ENCODE data around the gene SEC61B. TPM values are rescaled to one million over a fixed set of nuclear protein-coding genes. Genes with fewer than 3 reads are reported as not detected.
"Not testable (repeated sequence)": the region's sequence is repeated elsewhere in the genome, so short reads cannot be mapped to it uniquely, and the experiment has no call there.

SEC61B gene
- total RNA-seq, 1 experiment from 2014 or later: 238 TPM

DNA sequence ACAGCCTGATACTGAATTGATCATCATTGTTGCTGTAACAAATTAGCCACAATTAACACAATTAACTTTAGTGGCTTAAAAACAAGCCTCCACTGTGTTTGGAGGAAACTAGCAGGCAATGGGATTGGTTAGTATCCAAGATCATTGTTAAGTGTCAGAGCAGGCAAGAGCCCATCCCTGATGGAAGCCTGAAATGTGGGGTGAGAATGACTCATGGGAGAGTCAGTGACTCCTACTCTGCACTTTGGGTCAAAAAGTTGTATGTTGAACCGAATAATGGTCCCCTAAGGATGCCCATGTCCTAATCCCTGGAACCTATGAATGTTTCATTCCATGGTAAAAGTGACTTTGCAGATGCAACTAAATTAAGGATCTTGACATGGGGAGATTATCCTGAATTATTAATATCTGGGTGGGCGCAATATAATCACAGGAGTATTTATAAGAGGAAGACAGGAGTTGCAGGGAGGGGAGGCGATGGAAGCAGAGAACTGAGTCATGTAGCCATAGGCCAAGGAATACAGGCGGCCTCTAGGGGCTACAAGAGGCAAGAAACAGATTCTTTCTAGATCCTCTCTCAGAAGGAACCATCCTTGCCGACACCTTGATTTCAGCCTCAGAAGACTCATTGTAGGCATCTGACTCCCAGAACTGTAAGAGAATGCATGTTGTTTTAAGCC is 29.2 kb upstream of the SEC61B start:
- intact Hi-C loops (cut with micrococcal nuclease): no loop called here
- Mint-ChIP-seq H3K4me1 (ENCODE audit: insufficient read depth, unreplicated experiment) (no peaks in the 10 kb centered on the region), H3K27ac (ENCODE audit: low read depth, unreplicated experiment) (no peak overlapping the region), H3K27me3 (ENCODE audit: insufficient read depth, unreplicated experiment) (peaks cover 91% of the 10 kb centered on the region), H3K36me3 (ENCODE audit: insufficient read depth, unreplicated experiment) (no peaks in the 10 kb centered on the region), H3K9me3 (ENCODE audit: unreplicated experiment) (no peaks in the 10 kb centered on the region), H3K4me3 (ENCODE audit: unreplicated experiment) (no peak overlapping the region)
- peak; percentile 6 for DNase-seq (ENCODE audit: unreplicated experiment)
- POLR2A ChIA-PET: interaction anchor here (1.4 kb wide), 1 partner anchor 9 kb away, joined by 4 read pairs; no protein-coding TSS in a partner anchor
- TF ChIP-seq, protein P1, sequence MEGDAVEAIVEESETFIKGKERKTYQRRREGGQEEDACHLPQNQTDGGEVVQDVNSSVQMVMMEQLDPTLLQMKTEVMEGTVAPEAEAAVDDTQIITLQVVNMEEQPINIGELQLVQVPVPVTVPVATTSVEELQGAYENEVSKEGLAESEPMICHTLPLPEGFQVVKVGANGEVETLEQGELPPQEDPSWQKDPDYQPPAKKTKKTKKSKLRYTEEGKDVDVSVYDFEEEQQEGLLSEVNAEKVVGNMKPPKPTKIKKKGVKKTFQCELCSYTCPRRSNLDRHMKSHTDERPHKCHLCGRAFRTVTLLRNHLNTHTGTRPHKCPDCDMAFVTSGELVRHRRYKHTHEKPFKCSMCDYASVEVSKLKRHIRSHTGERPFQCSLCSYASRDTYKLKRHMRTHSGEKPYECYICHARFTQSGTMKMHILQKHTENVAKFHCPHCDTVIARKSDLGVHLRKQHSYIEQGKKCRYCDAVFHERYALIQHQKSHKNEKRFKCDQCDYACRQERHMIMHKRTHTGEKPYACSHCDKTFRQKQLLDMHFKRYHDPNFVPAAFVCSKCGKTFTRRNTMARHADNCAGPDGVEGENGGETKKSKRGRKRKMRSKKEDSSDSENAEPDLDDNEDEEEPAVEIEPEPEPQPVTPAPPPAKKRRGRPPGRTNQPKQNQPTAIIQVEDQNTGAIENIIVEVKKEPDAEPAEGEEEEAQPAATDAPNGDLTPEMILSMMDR (IDR thresholded peaks at IDR 0.05; ENCODE audit: unreplicated experiment): peak; percentile 15
- CTCF ChIA-PET: interaction anchor here (1.0 to 3.3 kb wide), 2 partner anchors 8 to 21 kb away, joined by 3 to 13 read pairs; no protein-coding TSS in a partner anchor
- BruUV-seq (replicated peaks): no TSS peak

DNA sequence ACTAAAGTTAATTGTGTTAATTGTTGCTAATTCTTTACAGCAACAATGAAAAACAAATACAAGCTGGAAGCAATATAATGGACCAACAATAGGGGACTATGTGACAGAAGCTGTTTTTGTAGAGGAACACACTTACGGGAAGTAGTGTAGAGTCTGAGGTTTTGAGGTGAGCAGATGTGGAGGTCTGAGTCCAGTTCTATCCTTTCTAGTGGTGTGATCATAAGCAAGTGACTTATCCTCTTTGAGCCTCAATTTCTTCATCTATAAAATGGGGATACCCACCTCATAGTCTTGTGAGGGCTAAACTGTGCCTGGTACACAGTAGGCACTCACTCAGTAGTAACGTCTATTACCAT is 28.6 kb upstream of the SEC61B start:
- intact Hi-C loops (cut with micrococcal nuclease): no loop called here
- POLR2A ChIA-PET: interaction anchor here (0.8 to 1.4 kb wide), 2 partner anchors 9 to 29 kb away, joined by 4 read pairs; partner anchors contain the start of genes ALG2 and SEC61B
- Mint-ChIP-seq H3K4me3 (ENCODE audit: unreplicated experiment) (no peak overlapping the region), H3K36me3 (ENCODE audit: insufficient read depth, unreplicated experiment) (no peaks in the 10 kb centered on the region), H3K27ac (ENCODE audit: low read depth, unreplicated experiment) (no peak overlapping the region), H3K9me3 (ENCODE audit: unreplicated experiment) (no peaks in the 10 kb centered on the region), H3K4me1 (ENCODE audit: insufficient read depth, unreplicated experiment) (no peaks in the 10 kb centered on the region), H3K27me3 (ENCODE audit: insufficient read depth, unreplicated experiment) (peaks cover 86% of the 10 kb centered on the region)
- CTCF ChIA-PET: interaction anchor here (0.5 to 3.3 kb wide), 3 partner anchors 8 to 21 kb away, joined by 3 to 13 read pairs (median 6); no protein-coding TSS in a partner anchor
- TF ChIP-seq, protein P1 (IDR thresholded peaks at IDR 0.05; ENCODE audit: unreplicated experiment): no peak
- DNase-seq (ENCODE audit: unreplicated experiment): no peak
- no TSS peak for BruUV-seq (replicated peaks)

DNA sequence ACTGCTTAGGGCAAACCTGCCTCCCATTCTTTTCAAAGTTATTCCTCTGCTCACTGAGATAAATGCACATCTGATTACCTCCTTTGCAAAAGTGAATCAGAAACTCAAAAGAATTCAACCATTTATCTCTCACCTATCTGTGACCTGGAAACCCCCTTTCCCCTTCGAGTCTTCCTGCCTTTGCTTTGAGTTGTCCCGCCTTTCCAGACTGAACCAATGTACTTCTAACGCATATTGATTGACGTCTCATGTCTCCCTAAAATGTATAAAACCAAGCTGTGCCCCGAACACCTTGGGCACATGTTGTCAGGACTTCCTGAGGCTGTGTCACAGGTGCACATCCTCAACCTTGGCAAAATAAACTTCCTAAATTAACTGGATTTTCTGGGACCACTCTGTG is 25.6 kb upstream of the SEC61B start:
- POLR2A ChIA-PET; H3K36me3 Mint-ChIP-seq (ENCODE audit: insufficient read depth, unreplicated experiment); H3K4me3 Mint-ChIP-seq (ENCODE audit: unreplicated experiment); DNase-seq (ENCODE audit: unreplicated experiment); H3K9me3 Mint-ChIP-seq (ENCODE audit: unreplicated experiment); intact Hi-C loops (cut with micrococcal nuclease); H3K4me1 Mint-ChIP-seq (ENCODE audit: insufficient read depth, unreplicated experiment); H3K27ac Mint-ChIP-seq (ENCODE audit: low read depth, unreplicated experiment); BruUV-seq (replicated peaks): not testable (repeated sequence)
- CTCF ChIA-PET: interaction anchor here (0.6 to 2.2 kb wide), 4 partner anchors 11 to 1352 kb away, joined by 3 to 26 read pairs (median 4); no protein-coding TSS in a partner anchor
- peaks cover 56% of the 10 kb centered on the region for H3K27me3 Mint-ChIP-seq (ENCODE audit: insufficient read depth, unreplicated experiment)

DNA sequence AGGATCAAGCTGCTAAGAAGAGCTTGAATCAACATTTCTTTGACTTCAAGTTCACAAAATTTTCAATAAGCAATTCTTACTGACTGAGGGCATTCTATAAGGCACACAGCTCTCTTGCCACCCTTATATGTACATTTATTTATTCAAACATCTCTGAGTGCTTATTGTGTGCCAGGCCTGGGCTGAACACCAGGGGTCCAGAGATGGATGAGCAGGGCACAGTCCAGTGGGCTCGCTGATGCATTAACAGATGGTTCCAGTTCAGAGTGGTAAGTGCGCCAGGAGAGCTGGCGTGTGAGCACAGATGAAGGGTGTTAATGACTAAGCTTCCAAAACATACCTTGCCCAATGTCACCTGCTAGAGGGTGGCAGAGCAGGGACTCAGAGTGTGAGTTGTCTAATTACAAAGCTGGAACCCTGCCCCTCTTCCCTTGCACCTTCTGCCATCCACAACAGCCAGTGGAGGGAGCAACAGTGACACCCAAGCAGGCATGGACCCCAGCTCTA is 24.9 kb upstream of the SEC61B start:
- TF ChIP-seq, protein P1 (IDR thresholded peaks at IDR 0.05; ENCODE audit: unreplicated experiment): no peak
- H3K9me3 Mint-ChIP-seq (ENCODE audit: unreplicated experiment): no peaks in the 10 kb centered on the region
- H3K27me3 Mint-ChIP-seq (ENCODE audit: insufficient read depth, unreplicated experiment): peaks cover 49% of the 10 kb centered on the region
- H3K36me3 Mint-ChIP-seq (ENCODE audit: insufficient read depth, unreplicated experiment): no peaks in the 10 kb centered on the region
- ChIA-PET CTCF (interaction anchor here (0.9 to 2.2 kb wide), 4 partner anchors 12 to 1128 kb away, joined by 3 to 26 read pairs (median 4); no protein-coding TSS in a partner anchor), POLR2A (interaction anchor here (1.2 kb wide), 1 partner anchor 16 kb away, joined by 3 read pairs; no protein-coding TSS in a partner anchor)
- DNase-seq (ENCODE audit: unreplicated experiment): no peak
- no peak overlapping the region for H3K27ac Mint-ChIP-seq (ENCODE audit: low read depth, unreplicated experiment)
- H3K4me1 Mint-ChIP-seq (ENCODE audit: insufficient read depth, unreplicated experiment): no peaks in the 10 kb centered on the region
- intact Hi-C loops (cut with micrococcal nuclease): no loop called here
- H3K4me3 Mint-ChIP-seq (ENCODE audit: unreplicated experiment): no peak overlapping the region
- no TSS peak for BruUV-seq (replicated peaks)

All from MCF 10A (cell line).